Activated T-cell treated with anti-CD3 and anti-CD28 coated beads, Interleukin-2, amount 50 U/mL, for 4 hours (primary cell): Measurements from ENCODE around the gene POC1B. TPM values are rescaled to one million over a fixed set of nuclear protein-coding genes. Genes with fewer than 3 reads are reported as not detected.

Source experiments
- ATAC-seq, 2 donors: fragments of 200-7000 bp; cut with Tn5 transposase; one replicate each; pipeline ENCODE4 v1.10.0; 2021
- DNase-seq: peaks from one replicate; pipeline ENCODE4 v3.0.0-alpha.2; 2020
- H3K27me3 Mint-ChIP-seq: one replicate; pipeline ENCODE4 v1.8.0; 2021; ENCODE audit warnings: low read depth, mixed read lengths
- H3K36me3 Mint-ChIP-seq: one replicate; pipeline ENCODE4 v1.8.0; 2022; ENCODE audit warnings: mixed read lengths; ENCODE audit not compliant: insufficient read depth
- H3K4me1 Mint-ChIP-seq: one replicate; pipeline ENCODE4 v1.8.0; 2021; ENCODE audit warnings: low read depth, mixed read lengths
- H3K4me3 Mint-ChIP-seq: one replicate; pipeline ENCODE4 v1.8.0; 2021; ENCODE audit warnings: mild to moderate bottlenecking, moderate library complexity, mixed read lengths
- H3K9me3 Mint-ChIP-seq: one replicate; pipeline ENCODE4 v1.8.0; 2021; ENCODE audit warnings: mixed read lengths
- total RNA-seq, 3 donors: library from RNA; stranded (reverse); gene quantifications; one replicate each; pipeline ENCODE4 v1.2.1, GENCODE V29; 2021

POC1B gene
- total RNA-seq, 3 donors from 2014 or later = 12.2 to 14.5 (median 12.9) TPM

DNA sequence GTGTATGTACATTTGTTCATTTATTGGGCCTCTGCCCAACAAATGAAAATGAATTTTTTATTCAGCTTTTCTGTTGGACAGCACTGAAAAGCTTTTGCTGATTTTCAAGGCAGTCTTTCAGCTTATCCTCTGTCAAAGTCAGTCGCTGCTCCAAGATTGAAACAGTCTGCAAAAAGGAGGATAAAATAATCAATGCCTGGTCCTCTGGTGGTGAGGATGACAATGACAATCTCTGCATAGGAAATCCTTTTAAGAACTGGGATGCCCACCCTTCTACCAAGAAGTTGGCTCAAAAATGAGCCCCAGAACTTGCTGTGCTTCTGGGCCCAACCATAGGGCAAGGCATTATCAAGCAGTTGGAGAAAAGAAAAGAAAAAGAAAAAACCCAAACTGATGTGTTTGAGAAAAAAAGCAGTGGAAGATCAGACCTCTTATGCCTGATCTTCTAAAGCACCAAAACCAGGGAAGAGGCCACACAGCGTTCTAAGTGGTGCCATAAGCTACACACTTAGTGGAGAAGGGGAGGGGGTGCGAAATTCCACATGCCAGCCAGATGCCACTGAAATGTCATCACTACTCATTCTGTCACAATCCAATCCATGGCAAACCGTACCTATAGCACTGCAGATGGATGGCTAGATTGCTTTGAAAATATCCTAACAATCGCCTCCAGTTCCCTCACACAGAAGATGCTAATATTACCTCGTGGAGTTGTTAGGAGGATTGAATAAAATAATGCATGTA is 104.6 kb downstream of the POC1B start:
- DNase-seq = no peak
- H3K27me3 Mint-ChIP-seq = no peaks in the 10 kb centered on the region
- H3K4me1 Mint-ChIP-seq = peaks cover 1% of the 10 kb centered on the region
- no peaks in the 10 kb centered on the region for H3K9me3 Mint-ChIP-seq
- peaks cover 20% of the 10 kb centered on the region for H3K36me3 Mint-ChIP-seq
- no peak for ATAC-seq
- no peak overlapping the region for H3K4me3 Mint-ChIP-seq

DNA sequence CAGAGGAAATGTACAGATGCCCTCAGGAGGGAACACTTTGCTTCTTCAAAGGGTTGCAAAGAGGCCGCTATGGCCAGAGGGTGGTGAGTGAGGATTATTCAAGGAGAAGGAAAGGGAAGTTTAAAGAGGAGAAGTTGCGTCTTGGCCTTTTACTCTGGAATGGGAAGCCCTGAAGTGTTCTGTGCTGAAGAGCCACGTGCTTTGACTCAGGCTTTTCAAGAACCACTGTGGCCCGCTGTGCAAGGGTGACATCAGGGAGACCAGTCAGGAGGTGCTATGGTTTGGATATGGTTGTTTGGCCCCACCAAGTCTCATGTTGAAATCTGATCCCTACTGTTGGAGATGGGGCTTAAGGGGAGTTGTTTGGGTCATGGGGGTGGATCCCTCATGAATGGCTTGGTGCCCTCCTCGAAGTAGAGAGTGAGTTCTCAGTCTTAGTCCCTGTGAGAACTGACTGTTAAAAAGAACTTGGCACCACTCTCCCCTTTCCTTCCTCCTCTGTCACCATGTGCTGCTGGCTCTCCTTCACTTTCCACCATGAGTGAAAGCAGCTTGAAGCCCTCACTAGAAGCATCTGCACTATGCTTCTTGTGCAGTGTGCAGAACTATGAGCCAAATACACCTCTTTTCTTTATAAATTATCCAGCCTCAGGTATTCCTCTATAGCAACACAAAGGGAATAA is 107.5 kb downstream of the POC1B start:
- Mint-ChIP-seq H3K36me3 (peaks cover 4% of the 10 kb centered on the region), H3K4me3 (no peak overlapping the region), H3K27me3 (no peaks in the 10 kb centered on the region), H3K4me1 (no peaks in the 10 kb centered on the region), H3K9me3 (no peaks in the 10 kb centered on the region)
- DNase-seq = no peak
- ATAC-seq = no peak

DNA sequence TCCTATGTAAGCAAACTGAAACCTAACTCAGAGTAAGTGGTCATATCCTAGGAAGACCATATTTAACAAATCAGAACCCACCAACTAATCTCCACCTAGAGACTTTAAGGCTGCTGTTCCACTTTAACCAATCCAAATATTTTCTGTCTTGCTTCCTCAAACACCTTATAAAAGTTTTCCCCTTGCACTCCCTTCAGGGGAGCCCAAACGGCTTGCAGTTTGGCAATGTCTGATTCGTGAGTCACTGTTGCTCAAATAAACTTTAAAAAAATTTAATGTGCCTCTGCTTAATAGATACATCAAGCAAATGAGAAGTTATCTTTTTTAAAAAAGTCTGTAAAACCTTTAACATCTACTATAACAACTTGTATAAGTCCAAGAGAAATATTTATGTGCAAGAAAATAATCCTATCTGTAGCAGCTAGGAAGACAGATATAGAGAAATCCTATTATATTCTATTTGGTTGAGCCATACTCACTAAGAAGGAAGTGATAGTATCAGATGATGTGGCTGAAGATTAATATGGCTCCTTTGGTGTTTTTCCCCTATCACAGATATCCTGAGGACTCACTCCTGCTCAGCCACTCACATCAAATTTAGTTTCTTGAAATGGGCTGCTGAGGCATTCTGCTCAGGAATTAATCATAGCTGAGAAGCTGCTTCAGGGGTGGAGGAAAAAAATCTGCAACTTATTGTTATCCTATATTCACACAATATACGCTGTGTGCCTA is 108.4 kb downstream of the POC1B start:
- H3K4me3 Mint-ChIP-seq = no peak overlapping the region
- no peaks in the 10 kb centered on the region for H3K9me3 Mint-ChIP-seq
- ATAC-seq = no peak
- no peaks in the 10 kb centered on the region for H3K27me3 Mint-ChIP-seq
- no peaks in the 10 kb centered on the region for H3K4me1 Mint-ChIP-seq
- DNase-seq = no peak
- H3K36me3 Mint-ChIP-seq = peaks cover 4% of the 10 kb centered on the region

DNA sequence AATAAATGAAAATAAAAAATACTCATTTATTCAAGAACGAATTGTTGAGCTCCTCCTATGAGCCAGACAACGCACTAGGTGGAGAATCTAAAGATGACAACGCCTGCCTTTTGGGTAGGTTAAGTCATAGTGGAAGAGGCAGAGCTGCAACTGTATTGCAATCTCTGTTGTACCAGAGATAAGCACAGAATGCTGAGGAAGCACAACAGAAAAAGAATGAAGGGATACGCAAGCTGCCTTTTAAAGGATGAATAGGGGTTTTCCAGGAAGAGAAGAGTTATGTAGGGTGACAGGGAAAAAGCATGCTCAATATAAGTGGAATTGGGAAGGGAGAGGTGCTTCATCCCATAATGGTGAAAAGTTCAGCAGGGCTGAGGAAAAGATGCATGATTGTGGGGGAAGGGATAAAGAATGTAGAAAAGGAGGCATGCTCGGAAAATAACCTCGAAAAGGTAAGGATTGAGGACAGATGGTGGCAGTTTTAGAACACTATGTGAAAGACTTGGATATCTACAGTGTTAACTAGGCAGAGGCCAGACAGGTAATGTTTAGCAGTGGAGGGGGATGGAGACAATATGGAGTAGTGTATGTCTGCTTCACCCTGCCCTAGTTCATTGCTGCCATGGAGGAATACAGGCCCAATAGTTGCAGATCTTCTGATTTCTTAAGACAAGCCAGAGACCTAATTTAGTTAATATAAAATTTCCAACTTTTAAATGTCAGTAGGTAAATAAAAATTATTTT is 109.6 kb downstream of the POC1B start:
- H3K36me3 Mint-ChIP-seq = peaks cover 4% of the 10 kb centered on the region
- no peaks in the 10 kb centered on the region for H3K4me1 Mint-ChIP-seq
- ATAC-seq (no peak), DNase-seq (no peak)
- H3K27me3 Mint-ChIP-seq = no peaks in the 10 kb centered on the region
- H3K4me3 Mint-ChIP-seq = no peak overlapping the region
- no peaks in the 10 kb centered on the region for H3K9me3 Mint-ChIP-seq

DNA sequence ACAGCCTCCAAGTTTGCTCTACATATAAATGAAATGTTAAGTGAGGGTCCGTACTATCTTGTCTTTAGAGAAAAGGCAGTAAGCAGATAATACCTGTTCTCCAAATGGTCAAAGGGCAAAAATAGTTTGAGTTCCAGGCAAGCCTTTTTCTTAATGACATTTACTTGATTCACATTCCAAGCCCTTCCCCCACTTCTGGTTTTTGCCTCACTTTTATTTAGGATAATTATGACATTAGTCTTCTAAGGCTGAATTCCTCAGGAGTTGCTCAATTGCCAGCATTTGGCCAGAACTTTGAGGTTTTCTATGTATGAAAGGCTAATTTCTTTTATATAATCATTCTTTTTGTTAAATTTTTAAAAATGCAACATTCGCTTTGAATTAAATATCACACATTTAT is 111.0 kb downstream of the POC1B start:
- Mint-ChIP-seq H3K4me1 (no peaks in the 10 kb centered on the region), H3K36me3 (peaks cover 4% of the 10 kb centered on the region), H3K9me3 (no peaks in the 10 kb centered on the region), H3K27me3 (no peaks in the 10 kb centered on the region), H3K4me3 (no peak overlapping the region)
- ATAC-seq = no peak
- DNase-seq = no peak

DNA sequence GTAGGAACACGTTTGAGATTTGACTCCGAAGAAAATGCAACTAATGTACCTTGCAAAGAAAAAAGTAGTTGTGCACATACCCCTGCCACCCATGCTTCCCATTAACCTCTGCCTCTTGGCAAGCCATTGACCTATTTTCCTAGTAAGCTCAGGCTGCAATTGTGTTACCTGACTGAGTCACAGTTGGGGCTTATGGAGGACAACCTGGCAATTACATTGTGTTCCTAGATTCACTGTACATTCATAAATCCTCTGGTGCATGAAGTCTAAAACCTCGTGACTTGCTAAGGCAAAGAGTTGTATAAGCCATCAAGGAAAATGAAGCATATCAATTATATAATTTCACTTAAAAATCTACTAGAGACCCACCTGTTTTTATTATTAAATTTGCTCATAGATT is 111.5 kb downstream of the POC1B start:
- Mint-ChIP-seq H3K9me3 (no peaks in the 10 kb centered on the region), H3K27me3 (no peaks in the 10 kb centered on the region), H3K4me3 (no peak overlapping the region), H3K4me1 (no peaks in the 10 kb centered on the region), H3K36me3 (peaks cover 4% of the 10 kb centered on the region)
- DNase-seq (no peak), ATAC-seq (no peak)

DNA sequence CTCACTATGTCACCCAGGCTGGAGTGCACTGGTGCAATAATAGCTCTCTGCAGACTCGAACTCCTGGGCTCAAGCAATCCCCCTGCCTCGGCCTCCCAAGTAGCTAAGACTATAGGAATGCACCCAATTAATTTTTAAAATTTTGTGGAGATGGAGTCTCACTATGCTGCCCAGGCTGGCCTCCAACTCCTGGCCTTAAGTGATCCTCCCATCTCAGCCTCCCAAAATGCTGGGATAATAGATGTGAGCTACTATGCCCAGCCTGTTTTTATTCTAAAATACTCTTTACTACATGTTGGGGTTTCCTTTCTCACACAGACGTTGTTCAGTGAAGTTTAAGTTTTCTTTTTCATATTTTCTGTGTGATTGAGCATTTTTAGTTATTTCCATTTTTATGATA is 112.6 kb downstream of the POC1B start:
- no peaks in the 10 kb centered on the region for H3K27me3 Mint-ChIP-seq
- H3K9me3 Mint-ChIP-seq = no peaks in the 10 kb centered on the region
- ATAC-seq (no peak), DNase-seq (no peak)
- no peaks in the 10 kb centered on the region for H3K4me1 Mint-ChIP-seq
- H3K4me3 Mint-ChIP-seq = no peak overlapping the region
- peaks cover 2% of the 10 kb centered on the region for H3K36me3 Mint-ChIP-seq

DNA sequence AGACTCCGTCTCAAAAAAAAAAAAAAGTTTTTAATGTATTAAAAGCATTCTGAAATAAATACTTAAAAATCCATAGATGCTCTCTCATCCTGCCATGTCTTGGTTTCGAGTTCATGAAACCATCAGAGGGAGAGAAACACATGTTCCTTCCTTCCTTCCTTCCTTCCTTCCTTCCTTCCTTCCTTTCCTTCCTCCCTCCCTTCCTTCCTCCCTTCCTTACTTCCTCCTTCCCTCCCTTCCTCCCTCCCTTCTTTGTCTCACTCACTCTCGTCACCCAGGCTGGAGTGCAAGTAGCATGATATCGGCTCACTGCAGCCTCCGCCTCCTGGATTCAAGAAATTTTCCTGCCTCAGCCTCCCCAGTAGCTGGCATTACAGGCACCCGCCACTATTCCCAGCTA is 113.2 kb downstream of the POC1B start:
- Mint-ChIP-seq H3K27me3 (no peaks in the 10 kb centered on the region), H3K4me1 (no peaks in the 10 kb centered on the region), H3K9me3 (no peaks in the 10 kb centered on the region), H3K4me3 (no peak overlapping the region), H3K36me3 (peaks cover 2% of the 10 kb centered on the region)
- DNase-seq = no peak
- ATAC-seq = no peak

DNA sequence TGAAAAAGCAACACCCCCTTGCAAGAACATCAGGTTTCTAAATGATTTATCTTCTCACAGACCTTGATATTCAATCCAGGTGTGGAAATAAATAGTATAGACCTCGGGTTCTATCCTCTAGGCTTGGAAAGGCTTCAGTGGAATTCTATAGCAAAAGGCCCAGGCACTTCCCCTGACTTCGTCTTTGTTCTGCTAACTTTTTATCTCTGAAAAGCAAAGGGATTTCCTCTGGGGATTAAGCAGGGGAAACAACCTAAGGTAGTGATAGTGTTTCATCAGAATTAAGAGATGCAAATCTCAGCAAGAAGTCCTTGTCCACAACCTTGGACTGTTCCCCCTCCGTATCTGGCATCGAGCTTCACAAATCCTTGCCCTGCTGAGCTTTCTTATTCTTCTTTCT is 114.0 kb downstream of the POC1B start:
- no peaks in the 10 kb centered on the region for H3K27me3 Mint-ChIP-seq
- ATAC-seq = no peak
- H3K4me3 Mint-ChIP-seq = no peak overlapping the region
- DNase-seq = no peak
- no peaks in the 10 kb centered on the region for H3K4me1 Mint-ChIP-seq
- H3K9me3 Mint-ChIP-seq = no peaks in the 10 kb centered on the region
- H3K36me3 Mint-ChIP-seq = peaks cover 2% of the 10 kb centered on the region

DNA sequence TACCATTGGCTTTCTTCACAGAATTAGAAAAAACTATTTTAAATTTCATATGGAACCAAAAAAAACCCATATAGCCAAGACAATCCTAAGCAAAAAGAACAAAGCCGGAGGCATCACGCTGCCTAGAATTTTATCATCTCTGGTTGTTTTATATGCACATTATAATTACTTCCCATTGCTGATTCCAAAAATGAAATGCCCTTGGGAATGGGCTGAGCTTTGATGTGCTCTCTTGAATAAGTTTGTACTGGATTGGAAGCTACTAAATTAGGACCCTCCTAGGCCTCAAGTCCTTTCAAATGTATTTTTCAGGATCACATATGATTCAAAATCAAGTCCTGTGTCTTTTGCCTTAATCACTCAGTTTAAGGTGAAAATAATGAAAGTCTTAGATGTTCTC is 114.6 kb downstream of the POC1B start:
- ATAC-seq = no peak
- Mint-ChIP-seq H3K36me3 (peaks cover 2% of the 10 kb centered on the region), H3K27me3 (no peaks in the 10 kb centered on the region), H3K4me3 (no peak overlapping the region), H3K9me3 (no peaks in the 10 kb centered on the region), H3K4me1 (no peaks in the 10 kb centered on the region)
- DNase-seq = no peak

DNA sequence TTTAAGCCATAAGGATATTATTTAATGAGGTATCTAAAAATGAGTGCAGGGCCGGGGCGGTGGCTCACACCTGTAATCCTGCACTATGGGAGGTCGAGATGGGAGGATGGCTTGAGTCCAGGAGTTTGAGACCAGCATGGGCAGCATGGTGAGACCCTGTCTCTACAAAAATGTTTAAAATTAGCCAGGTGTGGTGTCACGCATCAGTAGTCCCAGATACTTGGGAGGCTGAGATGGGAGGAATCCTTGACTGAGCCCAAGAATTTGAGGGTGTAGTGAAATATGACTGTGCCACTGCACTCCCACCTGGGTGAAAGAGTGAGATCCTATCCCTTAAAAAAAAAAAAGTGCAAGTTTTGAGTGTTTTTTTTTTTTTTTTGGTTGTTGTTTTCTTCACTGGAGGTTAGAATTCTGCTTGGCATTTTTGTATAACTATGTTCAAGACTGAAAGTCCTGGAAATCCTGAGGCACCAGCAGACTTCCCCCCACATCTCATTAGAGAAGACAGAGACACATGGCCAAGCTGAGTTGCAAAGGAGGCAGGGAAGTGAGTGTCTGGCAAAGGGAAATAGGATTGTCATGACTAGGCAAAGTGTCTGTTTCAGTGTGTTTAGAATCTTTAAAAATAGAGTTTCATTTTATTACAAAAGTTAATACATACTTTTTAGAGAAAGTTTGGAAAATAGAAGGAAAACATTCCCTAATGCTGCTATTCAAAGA is 120.1 kb downstream of the POC1B start:
- H3K36me3 Mint-ChIP-seq = peaks cover 6% of the 10 kb centered on the region
- H3K9me3 Mint-ChIP-seq = no peaks in the 10 kb centered on the region
- DNase-seq (no peak), ATAC-seq (no peak)
- H3K27me3 Mint-ChIP-seq = no peaks in the 10 kb centered on the region
- H3K4me3 Mint-ChIP-seq = no peak overlapping the region
- no peaks in the 10 kb centered on the region for H3K4me1 Mint-ChIP-seq

DNA sequence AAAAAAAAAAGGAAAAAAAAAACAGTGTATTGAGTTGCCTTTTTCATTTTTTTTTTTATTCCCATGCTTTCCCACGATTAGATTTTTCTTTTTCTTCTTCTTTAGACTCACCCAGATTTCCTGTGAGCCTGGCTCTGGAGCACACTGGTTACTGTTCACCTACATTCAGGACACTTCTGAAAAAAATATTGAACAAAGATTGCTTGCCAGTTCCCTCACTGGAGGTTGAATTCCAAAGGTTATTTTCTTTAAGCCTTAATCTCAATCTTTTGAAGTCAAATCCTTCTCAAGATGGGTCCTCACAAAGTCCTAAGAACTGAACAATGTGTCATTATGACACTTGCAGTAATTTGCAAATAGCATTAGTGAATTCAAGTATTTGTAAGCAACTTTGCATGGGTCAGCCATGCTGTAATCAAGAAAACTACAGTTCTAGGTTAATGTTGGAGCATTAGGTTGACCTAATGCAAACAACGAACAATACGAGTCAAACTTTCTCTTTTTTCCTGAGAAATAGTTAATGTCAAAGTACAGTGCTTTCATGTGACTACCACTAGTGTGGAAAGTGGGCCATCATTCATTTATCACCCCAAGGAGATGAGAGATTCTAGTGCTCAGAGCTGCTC is 124.3 kb downstream of the POC1B start:
- H3K27me3 Mint-ChIP-seq = no peaks in the 10 kb centered on the region
- no peak overlapping the region for H3K4me3 Mint-ChIP-seq
- ATAC-seq (no peak), DNase-seq (no peak)
- peaks cover 4% of the 10 kb centered on the region for H3K36me3 Mint-ChIP-seq
- H3K9me3 Mint-ChIP-seq = no peaks in the 10 kb centered on the region
- H3K4me1 Mint-ChIP-seq = peaks cover 16% of the 10 kb centered on the region

DNA sequence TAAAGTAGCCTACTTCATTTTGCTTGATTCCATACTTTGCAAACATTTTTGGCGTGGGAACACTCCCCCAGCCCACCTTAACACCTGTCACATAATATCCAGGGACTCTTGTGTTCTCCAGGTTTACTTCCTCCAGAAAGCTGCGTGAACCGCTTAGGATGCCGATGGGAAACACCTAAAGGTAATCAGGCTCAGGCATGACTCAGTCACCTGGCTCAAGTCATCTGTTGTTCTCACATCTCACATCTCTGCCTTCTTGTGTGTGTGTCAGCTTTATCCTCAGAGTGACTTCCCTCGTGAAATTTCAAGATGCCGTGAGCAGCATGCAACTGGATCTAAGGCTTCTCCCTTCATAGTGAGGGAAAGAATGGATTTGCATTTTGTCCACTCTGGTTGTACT is 125.4 kb downstream of the POC1B start:
- Mint-ChIP-seq H3K4me1 (peaks cover 18% of the 10 kb centered on the region), H3K4me3 (no peak overlapping the region), H3K27me3 (no peaks in the 10 kb centered on the region), H3K9me3 (no peaks in the 10 kb centered on the region), H3K36me3 (peaks cover 4% of the 10 kb centered on the region)
- DNase-seq (no peak), ATAC-seq (no peak)
